T-helper 17 cell (primary cell): Measurements from ENCODE around the gene PLAC1. TPM values are rescaled to one million over a fixed set of nuclear protein-coding genes. Genes with fewer than 3 reads are reported as not detected.
A peak's percentile ranks its signal among the peaks of the same experiment; 100 is the strongest.

ENCODE experiments used
- ATAC-seq: fragments of 150-1000 bp; cut with Tn5 transposase; 2 replicates; pipeline ENCODE4 v1.10.0; 2021; ENCODE audit warnings: mild to moderate bottlenecking, moderate library complexity
- DNase-seq, 3 donors: peaks; one replicate each; pipeline versions ENCODE4 v3.0.0 to v3.0.0-alpha.2; 2020 to 2021
- H3K9me3 ChIP-seq: one replicate; pipeline ENCODE4 v1.7.0; 2013; ENCODE audit warnings: low read length, mild to moderate bottlenecking; ENCODE audit not compliant: control insufficient read depth, poor library complexity, severe bottlenecking
- H3K27ac Mint-ChIP-seq: one replicate; pipeline ENCODE4 v1.8.0; 2022; ENCODE audit warnings: mild to moderate bottlenecking, moderate library complexity, mixed read lengths
- H3K27me3 Mint-ChIP-seq: one replicate; pipeline ENCODE4 v1.8.0; 2022; ENCODE audit warnings: mixed read lengths
- H3K36me3 Mint-ChIP-seq: one replicate; pipeline ENCODE4 v1.8.0; 2022; ENCODE audit warnings: low read depth, mixed read lengths
- H3K4me1 Mint-ChIP-seq: one replicate; pipeline ENCODE4 v1.8.0; 2022; ENCODE audit warnings: mild to moderate bottlenecking, mixed read lengths
- H3K4me3 Mint-ChIP-seq: one replicate; pipeline ENCODE4 v1.8.0; 2022; ENCODE audit warnings: mild to moderate bottlenecking, moderate library complexity, mixed read lengths
- total RNA-seq, 4 donors: library from RNA in 2 of 4; stranded (reverse) in 2 of 4; gene quantifications; one replicate each; pipeline ENCODE4 v1.2.3 and lab custom pipeline; 2022 to 2026

PLAC1 gene
- total RNA-seq, 2 donors from 2014 or later = not detected

DNA sequence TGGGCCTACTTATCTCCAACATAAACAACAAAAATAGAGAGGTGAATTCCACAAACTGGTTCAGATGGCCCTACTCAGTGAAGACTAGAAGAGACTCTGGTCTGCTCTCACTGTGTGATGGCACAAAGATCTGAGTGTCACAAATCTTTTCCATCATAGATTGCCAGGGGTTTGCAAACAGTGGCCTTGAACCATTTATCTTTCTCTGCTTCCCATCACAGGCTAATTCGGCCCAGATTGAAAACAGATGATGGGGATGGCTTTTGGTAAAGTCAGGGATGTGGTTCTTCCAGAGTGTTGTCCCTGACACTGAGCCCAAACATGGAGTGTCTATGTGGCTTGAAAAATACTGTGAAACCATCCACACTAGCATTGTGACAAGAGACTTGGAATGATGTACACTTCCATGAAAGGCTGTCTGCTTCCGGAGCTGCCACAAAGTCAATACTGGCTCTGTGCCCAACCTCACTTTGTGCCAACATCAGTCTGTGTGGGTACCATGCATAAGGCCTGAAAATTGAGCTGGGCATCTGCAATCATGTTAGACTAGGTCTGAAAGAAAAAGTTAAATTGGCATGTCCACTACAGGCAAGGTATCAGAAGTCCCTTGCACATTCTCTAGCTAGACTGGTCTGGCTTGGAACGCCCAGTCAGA, 25.2 kb upstream of the PLAC1 start:
- Mint-ChIP-seq H3K27me3 (no peaks in the 10 kb centered on the region), H3K4me3 (peak overlapping the region; percentile 41), H3K27ac (no peak overlapping the region), H3K36me3 (no peaks in the 10 kb centered on the region), H3K4me1 (no peaks in the 10 kb centered on the region)
- DNase-seq (no peak), ATAC-seq (no peak)
- no peaks in the 10 kb centered on the region for H3K9me3 ChIP-seq

DNA sequence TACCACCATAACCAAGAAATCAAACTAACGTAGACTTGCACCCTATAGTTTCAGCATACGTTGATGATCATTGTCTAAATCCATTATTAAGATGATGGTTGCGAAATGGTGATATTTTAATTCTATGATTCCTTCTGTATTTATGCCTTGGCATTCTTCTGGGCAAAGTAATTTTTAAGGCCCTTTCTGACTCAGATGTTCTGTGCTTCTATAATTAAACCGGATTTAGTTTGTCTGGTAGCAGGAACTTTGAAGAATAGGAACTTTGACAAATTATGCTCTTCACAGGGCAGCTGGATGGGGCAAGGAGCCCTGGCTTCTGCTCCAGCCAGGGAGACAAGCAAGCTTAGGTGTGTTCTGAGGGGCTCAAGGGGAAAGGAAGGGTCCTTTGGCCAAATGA, 23.8 kb upstream of the PLAC1 start:
- Mint-ChIP-seq H3K27ac (no peak overlapping the region), H3K4me1 (no peaks in the 10 kb centered on the region)
- ATAC-seq = no peak

DNA sequence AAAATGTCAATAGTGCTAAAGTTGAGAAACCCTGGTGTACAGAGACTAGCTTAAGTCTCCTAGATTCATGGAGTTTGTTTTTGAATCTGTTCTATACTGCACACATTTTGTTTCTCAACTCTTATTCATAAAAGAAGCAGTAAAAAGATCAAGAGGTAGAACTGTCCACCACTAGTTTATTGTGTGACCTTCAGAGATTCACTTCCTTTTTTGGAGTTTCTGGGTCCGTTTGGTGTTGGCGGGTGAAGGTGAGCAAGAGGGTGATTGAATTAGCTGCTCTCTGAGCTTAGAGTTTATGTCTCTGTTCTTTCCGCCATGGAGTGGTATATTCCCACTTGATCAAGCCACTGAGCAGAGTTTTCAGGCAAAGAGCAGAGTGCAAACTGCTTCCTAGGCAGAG, 21.4 kb upstream of the PLAC1 start:
- no peak overlapping the region for H3K27ac Mint-ChIP-seq
- no peaks in the 10 kb centered on the region for H3K4me1 Mint-ChIP-seq
- no peak for DNase-seq
- no peaks in the 10 kb centered on the region for H3K9me3 ChIP-seq
- no peak for ATAC-seq
- no peaks in the 10 kb centered on the region for H3K27me3 Mint-ChIP-seq
- no peak overlapping the region for H3K4me3 Mint-ChIP-seq
- H3K36me3 Mint-ChIP-seq = no peaks in the 10 kb centered on the region

More for the DNA sequence above, 23.8 kb upstream of the PLAC1 start:
- DNase-seq = no peak
- H3K9me3 ChIP-seq = no peaks in the 10 kb centered on the region
- no peaks in the 10 kb centered on the region for H3K36me3 Mint-ChIP-seq
- no peaks in the 10 kb centered on the region for H3K27me3 Mint-ChIP-seq
- no peak overlapping the region for H3K4me3 Mint-ChIP-seq

DNA sequence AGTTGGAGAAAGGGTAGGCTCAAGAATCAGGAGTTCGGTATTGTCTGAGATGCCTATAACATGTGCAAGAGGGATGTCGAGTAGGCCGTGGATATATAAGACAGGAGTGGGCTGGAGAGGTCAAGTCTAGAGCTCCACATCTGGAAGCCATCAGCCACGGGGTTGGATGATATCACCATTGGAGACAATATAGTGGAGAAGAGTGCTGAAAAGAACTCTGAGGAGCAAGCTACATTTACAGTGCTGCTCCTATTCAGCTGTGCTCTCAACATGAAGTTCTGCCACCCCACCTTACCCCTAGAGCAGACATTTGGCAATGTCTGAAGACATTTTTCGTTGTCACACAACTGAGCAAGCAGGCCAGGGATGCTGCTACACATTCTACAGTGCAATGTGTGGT, 20.9 kb upstream of the PLAC1 start:
- Mint-ChIP-seq H3K4me1 (no peaks in the 10 kb centered on the region), H3K27me3 (no peaks in the 10 kb centered on the region), H3K4me3 (no peak overlapping the region), H3K27ac (no peak overlapping the region), H3K36me3 (no peaks in the 10 kb centered on the region)
- no peak for DNase-seq
- no peaks in the 10 kb centered on the region for H3K9me3 ChIP-seq
- ATAC-seq = no peak

DNA sequence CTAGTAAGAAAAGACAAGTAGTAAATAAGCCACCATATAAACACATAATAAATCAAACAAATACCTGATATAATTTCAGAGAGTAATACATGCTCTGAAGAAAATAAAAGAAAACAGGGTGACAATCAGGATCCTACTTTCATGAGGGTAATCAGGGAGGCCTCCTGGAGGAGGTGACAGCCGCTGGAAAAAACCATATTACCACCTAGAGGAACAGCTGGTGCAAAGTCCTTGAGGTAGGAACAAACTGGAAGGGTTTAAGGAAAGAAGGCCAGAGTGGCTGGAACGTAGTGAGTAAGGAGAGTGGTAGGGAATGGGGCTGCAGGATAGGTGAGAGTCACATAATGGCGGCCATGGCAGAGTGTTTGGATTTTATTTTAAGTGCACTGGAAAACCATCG, 19.1 kb upstream of the PLAC1 start:
- Mint-ChIP-seq H3K27me3 (no peaks in the 10 kb centered on the region), H3K36me3 (no peaks in the 10 kb centered on the region), H3K4me1 (no peaks in the 10 kb centered on the region), H3K27ac (no peak overlapping the region), H3K4me3 (no peak overlapping the region)
- DNase-seq = no peak
- no peaks in the 10 kb centered on the region for H3K9me3 ChIP-seq
- ATAC-seq = no peak

DNA sequence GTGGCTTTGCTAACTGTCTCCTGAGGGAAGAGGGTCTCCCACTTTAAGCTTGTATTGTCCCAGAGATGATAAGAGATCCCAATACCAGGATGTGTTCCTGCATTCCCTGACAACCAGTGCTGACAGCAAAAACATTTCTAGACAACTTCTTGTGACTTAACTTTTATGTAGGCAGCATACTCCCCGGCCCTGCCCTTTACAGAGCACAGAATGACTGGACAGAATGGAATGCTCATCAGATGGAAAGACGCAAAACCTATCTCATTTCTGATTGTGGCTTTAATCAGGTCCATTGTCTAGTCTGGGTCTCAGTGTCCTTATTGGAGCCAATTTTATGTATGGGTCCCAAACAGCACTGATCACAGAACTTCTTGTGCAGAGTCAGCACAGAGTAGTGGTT, 18.2 kb upstream of the PLAC1 start:
- DNase-seq = no peak
- H3K4me1 Mint-ChIP-seq = no peaks in the 10 kb centered on the region
- H3K27ac Mint-ChIP-seq = no peak overlapping the region
- no peaks in the 10 kb centered on the region for H3K9me3 ChIP-seq
- H3K4me3 Mint-ChIP-seq = no peak overlapping the region
- no peaks in the 10 kb centered on the region for H3K27me3 Mint-ChIP-seq
- no peak for ATAC-seq
- H3K36me3 Mint-ChIP-seq = no peaks in the 10 kb centered on the region

DNA sequence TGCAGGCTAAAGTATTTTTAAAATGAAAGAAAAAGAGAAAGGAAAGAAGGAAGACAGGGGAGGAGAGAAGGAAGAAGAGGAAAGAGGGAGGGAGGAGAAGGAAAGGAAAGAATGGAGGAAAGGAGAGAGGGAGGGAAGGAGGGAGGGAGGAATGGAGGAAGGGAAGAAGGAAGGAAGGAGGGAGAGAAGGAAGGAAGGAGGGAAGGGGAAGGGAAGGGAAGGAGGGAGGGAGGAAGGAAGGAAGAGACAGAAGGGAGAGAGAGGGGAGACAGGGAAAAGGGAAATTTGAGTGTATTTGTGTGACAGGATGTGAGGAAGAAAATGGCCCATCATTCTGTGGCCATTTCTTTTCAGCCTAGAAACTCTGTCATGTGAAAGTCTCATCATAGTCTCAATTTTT, 14.9 kb upstream of the PLAC1 start:
- Mint-ChIP-seq H3K27me3 (no peaks in the 10 kb centered on the region), H3K36me3 (no peaks in the 10 kb centered on the region), H3K27ac (no peak overlapping the region), H3K4me3 (no peak overlapping the region), H3K4me1 (no peaks in the 10 kb centered on the region)
- DNase-seq = no peak
- H3K9me3 ChIP-seq = no peaks in the 10 kb centered on the region
- no peak for ATAC-seq

DNA sequence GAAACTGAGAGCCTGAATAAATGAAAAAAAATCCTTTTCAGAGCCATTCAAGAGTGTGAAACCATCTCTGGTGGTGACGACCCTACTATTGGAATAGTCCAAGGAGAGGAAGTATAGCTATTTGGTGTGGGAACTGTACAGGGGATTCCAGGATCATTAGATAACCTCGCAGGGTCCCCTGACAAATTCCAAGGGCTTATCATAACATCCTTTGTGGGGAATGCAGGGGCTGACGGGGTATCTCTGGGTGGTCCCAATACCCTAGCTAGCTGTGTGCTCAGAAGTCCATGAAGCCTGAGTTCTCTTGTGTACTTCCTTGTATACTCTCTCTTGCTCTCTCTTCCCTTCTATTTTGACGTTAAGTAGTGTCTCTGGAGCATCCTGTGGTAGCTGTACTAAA, 13.8 kb upstream of the PLAC1 start:
- DNase-seq (no peak), ATAC-seq (no peak)
- no peaks in the 10 kb centered on the region for H3K27me3 Mint-ChIP-seq
- H3K9me3 ChIP-seq = no peaks in the 10 kb centered on the region
- H3K27ac Mint-ChIP-seq = no peak overlapping the region
- no peaks in the 10 kb centered on the region for H3K4me1 Mint-ChIP-seq
- no peaks in the 10 kb centered on the region for H3K36me3 Mint-ChIP-seq
- H3K4me3 Mint-ChIP-seq = no peak overlapping the region

DNA sequence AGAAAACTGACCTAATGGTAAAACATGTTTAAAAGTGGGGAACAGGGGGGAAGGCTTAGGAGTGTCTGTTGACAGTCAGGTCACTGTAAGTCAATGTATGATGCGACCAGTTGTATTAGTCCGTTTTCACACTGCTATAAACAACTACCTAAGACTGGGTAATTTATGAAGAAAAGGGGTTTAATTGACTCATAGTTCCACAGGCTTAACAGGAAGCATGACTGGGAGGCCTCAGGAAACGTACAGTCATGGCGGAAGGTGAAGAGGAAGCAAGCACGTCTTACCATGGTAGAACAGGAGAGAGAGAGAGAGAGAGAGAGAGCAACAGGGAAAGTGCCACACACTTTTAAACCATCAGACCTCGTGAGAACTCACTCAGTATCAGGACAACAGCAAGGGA, 13.0 kb upstream of the PLAC1 start:
- no peak overlapping the region for H3K4me3 Mint-ChIP-seq

DNA sequence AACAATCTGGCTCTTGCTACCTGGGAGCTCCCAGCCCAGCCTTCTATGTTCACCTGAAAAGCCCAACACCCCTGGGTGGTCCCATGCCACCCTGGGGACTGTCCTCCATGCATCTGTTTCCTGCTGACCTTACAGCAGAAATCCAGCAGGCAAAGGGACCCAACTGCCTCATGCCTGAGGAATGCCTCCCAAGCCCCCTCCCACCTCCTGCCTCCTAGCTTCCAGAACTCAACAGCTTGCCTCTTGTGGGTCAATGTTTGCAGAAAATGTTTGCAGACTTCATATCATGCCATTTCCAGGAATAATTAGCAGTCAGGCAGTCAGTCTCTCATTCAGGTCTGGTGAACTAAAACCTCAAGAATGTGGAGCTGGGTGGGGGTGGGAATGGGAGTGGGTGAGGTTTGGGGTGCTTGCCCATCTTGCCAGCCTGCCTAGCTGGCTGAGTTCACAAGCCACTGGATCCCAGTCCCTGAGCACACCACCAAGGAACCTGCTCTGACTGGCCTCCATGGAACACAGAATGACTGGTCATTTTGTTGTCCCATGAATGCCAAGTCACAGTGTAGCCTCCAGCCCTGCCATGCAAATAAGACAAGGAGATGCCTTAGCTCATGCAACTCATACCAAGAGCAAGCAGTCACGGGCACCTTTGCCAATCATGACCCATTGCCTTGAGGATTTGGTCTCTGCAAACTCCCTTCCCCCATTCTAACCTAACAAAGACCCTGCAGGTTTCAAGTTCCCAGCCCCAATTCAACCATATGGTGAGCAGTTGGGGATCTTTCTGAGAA, 12.1 kb upstream of the PLAC1 start:
- no peak overlapping the region for H3K27ac Mint-ChIP-seq
- no peaks in the 10 kb centered on the region for H3K36me3 Mint-ChIP-seq
- no peaks in the 10 kb centered on the region for H3K27me3 Mint-ChIP-seq
- H3K4me1 Mint-ChIP-seq = no peaks in the 10 kb centered on the region
- DNase-seq (no peak), ATAC-seq (no peak)
- no peak overlapping the region for H3K4me3 Mint-ChIP-seq
- H3K9me3 ChIP-seq = no peaks in the 10 kb centered on the region

More for the DNA sequence above, 13.0 kb upstream of the PLAC1 start:
- H3K27me3 Mint-ChIP-seq = no peaks in the 10 kb centered on the region
- H3K27ac Mint-ChIP-seq = no peak overlapping the region
- no peaks in the 10 kb centered on the region for H3K4me1 Mint-ChIP-seq
- no peaks in the 10 kb centered on the region for H3K9me3 ChIP-seq
- no peak for DNase-seq
- H3K36me3 Mint-ChIP-seq = no peaks in the 10 kb centered on the region
- ATAC-seq = no peak

DNA sequence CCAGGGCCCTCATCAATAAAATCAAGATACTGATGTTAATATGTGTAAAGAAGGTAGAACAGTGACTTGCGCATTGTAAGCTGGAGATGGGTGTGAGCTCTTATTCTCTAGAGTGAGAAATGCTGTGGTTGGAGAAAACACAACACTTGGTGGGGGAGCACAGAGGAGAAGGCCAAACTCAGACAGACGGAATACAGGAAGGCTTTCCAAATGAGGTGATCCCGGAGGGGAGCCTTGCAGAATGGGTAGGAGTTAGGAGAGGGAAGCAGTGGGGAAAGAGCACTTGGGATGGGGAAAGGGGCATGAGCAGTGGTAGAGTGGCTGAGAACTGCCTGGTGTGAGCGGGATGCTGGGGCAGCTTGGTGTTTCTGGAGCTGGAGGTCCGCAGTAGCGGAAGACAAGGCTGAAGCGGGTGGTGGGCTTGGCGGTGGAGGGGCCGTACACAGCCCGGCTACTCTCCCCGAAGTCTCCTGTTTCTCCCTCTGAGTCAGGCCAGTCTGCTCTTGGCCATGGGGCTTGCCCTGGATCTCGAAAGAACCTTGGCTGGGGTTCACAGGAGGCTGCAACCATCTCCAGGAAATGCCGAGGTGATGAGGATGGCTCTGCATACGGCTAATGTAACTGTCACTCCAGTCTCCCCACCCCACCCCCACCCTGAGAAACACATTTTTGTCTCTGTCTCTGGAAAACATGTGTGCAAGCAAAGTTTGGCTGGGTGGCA, 11.3 kb upstream of the PLAC1 start:
- no peaks in the 10 kb centered on the region for H3K9me3 ChIP-seq
- H3K36me3 Mint-ChIP-seq = no peaks in the 10 kb centered on the region
- peaks cover 4% of the 10 kb centered on the region for H3K27me3 Mint-ChIP-seq
- no peaks in the 10 kb centered on the region for H3K4me1 Mint-ChIP-seq
- ATAC-seq = no peak
- H3K27ac Mint-ChIP-seq = no peak overlapping the region
- no peak overlapping the region for H3K4me3 Mint-ChIP-seq
- DNase-seq = no peak

DNA sequence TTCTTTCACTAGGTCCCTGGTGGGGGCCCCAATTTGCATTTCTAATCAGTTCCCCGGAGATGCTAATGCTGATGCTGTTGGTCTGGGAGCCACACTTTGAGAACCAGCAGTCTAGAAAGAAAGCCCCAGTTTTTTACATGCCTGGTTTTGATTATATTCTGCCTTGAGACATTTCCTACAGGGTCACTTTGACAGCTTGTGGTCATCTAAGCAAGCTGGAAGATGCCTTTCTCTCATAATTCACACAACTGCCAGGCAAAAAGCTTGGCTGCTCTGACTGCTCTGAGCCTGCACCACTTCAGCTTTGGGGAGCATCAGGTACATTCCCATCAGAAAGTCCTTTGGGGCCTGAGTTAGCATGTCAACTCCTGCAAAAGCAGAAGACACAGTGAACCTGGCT, 5.9 kb upstream of the PLAC1 start:
- Mint-ChIP-seq H3K4me3 (no peak overlapping the region), H3K4me1 (no peaks in the 10 kb centered on the region), H3K27me3 (peaks cover 9% of the 10 kb centered on the region), H3K36me3 (no peaks in the 10 kb centered on the region), H3K27ac (no peak overlapping the region)
- DNase-seq = no peak
- no peaks in the 10 kb centered on the region for H3K9me3 ChIP-seq
- ATAC-seq = no peak

DNA sequence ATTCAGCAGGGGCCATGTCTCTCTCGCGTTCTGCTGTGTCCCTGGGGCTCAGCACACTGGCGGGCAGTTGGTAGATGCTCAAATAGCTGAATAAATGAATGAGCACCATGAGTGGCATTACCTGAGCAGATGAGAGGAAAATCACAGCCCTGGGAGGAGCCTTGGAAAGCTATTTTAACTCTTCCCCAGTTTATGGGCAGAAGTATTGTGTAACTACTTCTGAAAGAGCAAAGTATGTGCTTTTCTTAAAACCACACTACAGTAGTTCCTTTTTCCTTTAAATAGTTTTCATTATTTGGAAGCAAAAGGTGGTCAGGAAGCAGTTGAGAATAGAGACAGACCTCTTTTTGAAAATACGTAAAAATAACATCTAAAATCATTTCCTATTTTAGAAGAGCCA, 3.0 kb upstream of the PLAC1 start:
- Mint-ChIP-seq H3K36me3 (peaks cover 2% of the 10 kb centered on the region), H3K4me1 (no peaks in the 10 kb centered on the region), H3K4me3 (no peak overlapping the region), H3K27me3 (peaks cover 9% of the 10 kb centered on the region), H3K27ac (no peak overlapping the region)
- no peak for ATAC-seq
- no peak for DNase-seq
- H3K9me3 ChIP-seq = no peaks in the 10 kb centered on the region
